Activated CD8-positive, alpha-beta memory T cell treated with anti-CD3 and anti-CD28 coated beads for 48 hours (primary cell): Measurements from ENCODE around the gene ARMC9.

Source experiments
- DNase-seq, 3 experiments: peaks; one replicate each; pipeline ENCODE4 v3.0.0-alpha.2; 2020; ENCODE audit warnings: low read depth in 2 of 3, low spot score in 2 of 3

ARMC9 gene

GRCh38 chr2:231378026-231378722 is 179.7 kb downstream of the ARMC9 start:
- DNase-seq: no peak

DNA sequence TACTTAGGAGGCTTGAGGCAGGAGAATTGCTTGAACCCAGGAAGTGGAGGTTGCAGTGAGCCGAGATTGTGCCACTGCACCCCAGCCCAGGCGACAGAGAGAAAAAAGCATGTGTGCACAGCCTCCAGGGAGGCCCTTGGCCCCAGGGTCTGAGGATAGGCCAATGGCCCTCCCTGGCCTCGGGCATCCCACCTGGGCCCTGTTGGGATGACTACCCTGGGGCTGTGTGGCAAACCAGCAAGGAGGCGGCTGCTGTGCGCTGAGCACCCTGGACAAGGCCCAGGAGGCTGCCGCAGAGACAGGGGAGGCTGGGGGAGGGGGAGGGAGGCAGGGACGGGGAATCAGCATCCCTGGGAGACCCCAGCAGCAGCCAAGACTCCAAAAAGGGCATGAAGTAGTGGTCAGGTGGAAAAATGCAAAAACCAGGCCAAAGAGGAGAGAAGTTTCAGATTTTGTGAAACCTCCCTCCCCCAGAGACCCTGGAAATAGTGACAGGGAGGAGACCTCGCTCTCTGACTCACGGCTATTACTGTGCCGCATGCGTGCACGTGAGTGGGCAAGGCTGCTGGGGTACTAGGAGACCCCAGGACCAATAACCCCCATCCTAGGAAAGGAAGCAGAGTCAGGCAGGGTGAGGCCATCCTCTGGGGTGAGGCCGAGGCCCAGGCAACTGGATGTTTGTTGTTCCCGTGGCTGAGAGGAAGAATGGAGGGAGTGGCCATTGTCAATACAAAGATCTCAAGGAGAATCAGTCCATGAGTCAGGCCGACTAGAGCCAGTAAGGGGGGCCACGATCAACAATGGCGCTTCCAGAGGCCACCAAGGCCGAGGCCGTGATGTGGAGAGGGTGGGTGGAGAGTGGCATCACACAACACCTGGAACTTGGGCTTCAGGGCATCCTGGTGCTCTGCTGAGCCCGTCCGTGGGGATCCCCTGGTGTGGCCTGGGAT is 181.1 kb downstream of the ARMC9 start:
- no peak for DNase-seq

- DNase-seq: no peak
Observed at GRCh38 chr2:231380307-231380706, 181.9 kb downstream of the ARMC9 start.

DNA sequence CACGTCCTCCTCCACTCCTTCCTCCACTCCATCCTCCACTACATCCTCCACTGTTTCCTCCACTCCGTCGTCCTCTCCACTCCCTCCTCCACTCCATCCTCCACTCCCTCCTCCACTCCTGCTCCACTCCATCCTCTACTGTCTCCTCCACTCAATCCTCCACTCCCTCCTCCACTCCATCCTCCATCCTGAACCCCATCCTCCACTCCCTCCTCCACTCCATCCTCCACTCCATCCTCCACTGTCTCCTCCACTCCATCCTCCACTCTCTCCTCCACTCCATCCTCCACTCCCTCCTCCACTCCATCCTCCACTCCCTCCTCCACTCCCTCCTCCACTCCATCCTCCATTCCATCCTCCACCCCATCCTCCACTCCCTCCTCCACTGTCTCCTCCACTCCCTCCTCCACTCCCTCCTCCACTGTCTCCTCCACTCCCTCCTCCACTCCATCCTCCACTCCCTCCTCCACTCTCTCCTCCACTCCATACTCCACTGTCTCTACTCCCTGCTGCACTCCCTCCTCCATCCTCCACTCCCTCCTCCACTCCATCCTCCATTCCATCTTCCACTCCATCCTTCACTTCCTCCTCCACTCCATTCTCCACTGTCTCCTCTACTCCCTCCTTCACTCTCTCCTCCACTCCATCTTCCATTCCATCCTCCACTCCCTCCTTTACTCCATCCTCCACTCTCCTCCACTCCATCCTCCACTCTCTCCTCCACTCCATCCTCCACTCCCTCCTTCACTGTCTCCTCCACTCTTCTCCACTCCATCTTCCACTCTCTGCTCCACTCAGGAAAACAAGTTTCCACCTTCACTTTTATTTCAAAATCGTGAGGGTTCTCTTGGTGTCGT is 182.8 kb downstream of the ARMC9 start:
- DNase-seq: no peak

GRCh38 chr2:231382116-231382515 is 183.7 kb downstream of the ARMC9 start:
- no peak for DNase-seq

DNA sequence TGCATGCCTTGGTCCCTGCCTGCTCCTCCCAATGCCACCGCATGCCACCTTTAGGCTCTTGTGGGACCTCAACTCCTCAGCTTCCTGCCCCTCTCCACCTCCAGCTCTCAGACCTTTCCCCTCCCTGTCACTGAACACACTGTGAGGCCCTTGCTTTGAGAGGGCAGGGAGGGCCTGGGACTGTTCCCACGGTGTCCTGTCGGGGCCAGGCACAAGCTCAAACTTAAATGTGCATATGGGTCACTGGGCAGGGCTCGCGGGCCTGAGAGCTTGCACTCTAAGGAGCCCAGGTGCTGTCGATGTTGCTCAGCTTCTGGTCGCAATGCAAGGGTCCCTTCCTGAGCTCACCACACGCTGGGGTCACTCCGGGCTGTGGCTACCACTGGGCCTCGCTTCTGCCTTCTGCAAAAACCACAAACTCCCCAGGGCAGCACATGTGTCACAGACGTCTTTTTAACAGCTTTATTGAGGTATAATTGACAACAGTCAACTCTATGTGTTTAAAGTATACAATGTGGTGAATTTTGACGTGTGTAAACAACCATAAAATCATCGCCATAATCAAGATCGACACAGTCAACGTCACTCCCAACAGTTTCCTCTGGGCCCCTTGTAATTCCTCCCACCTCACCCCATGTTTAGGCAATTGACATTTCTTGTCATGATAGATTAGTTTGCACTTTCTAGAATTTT is 185.1 kb downstream of the ARMC9 start:
- DNase-seq: no peak

- DNase-seq: no peak
Observed at GRCh38 chr2:231384109-231384435, 185.6 kb downstream of the ARMC9 start.

- DNase-seq: no peak
Observed at GRCh38 chr2:231384970-231385369, 186.5 kb downstream of the ARMC9 start.

DNA sequence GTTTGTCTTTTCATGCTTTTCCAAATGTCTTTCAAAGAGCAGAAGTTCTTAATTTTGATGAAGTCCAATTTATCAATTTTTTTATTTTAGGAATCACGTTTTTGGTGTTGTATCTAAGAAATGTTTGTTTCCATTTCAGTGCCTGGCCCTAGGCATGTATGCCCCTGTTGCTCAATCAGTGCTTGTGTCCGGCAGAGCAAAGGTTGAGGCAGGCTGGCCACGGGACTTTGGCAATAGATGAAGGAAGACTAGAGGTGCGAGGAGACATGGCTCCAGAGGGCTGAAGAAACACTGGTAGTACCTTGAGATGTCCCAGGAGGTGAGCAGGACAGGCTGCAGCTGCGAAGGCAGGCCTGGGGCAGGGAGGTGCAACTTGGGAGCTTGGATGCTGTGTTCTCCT is 187.0 kb downstream of the ARMC9 start:
- DNase-seq: no peak

DNA sequence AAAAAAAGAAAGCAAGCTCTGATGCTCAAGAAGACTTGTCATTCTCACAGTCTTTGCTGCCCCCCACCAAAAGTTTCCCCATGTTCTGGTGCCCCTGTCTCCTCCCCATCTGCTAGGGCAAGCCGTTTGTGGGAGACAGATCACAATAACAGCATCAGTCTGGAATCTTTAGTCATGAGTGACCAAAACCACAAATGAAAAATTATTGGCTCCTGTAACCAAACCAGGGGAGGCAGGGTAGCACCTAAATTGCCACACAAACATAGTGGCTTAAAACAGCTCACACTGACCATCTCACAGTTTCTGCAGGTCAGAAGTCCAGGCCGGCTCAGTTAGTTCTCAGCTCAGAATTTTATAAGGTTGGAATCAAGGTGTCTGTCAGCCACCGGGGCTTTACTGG is 188.0 kb downstream of the ARMC9 start:
- DNase-seq: no peak

DNA sequence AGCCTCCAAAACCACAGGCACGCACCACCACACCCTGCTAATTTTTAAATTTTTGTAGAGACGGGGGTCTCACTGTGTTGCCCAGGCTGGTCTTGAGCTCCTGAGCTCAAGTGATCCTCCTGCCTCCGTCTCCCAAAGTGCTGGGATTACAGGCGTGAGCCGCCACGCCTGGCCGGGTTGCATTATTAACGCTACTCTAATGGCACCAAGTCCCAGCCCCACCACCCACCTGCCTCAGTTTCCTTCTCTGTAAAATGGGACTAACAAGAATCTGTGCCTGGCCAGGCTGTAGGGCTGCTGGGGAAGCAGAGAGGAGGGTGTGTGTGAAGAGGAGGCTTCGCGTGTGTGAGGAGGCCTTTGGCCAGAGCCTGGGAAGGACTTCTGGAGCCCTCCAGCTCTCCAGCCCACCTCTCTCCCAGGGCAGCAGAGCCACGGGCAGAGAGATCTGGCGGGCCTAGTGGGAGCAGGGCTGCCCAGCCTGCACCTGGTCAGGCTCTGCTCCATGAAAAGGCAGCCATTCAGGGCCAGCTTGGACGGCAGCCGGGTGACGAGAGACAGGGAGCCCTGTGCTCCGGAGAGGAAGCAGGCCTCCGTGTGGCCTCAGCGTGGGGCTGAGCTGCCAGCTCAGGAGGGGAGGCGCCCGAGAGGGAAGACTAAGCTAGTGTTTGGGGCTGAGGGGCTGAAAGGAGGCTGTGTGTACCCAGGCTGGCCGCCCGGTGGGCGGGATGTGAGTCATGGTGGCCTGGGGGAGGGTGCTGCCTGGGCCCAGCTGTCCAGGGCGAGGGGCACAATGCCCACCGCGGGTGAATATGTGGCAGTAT is 189.7 kb downstream of the ARMC9 start:
- no peak for DNase-seq

- no peak for DNase-seq
Observed at GRCh38 chr2:231388725-231389346, 190.4 kb downstream of the ARMC9 start.

GRCh38 chr2:231390667-231391066 is 192.2 kb downstream of the ARMC9 start:
- no peak for DNase-seq

DNA sequence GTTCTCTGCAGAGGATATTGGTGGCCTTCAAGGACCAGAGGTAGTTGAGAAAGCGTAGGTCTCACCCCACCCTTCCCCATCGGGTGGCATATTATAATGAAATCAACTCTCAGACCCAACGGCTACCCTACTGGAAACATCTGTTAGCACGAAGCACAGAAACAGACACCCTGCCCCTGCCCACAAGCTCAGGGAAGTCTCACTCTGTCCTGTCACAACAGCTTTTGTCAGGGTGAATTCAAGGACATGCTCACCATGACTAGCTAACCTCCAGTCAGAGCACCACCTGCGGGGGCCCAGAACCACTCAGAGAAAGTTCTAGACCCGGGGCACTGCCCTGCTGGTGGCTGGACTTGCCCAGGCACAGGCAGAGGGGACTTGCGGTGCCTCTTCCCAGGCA is 193.6 kb downstream of the ARMC9 start:
- DNase-seq: no peak

DNA sequence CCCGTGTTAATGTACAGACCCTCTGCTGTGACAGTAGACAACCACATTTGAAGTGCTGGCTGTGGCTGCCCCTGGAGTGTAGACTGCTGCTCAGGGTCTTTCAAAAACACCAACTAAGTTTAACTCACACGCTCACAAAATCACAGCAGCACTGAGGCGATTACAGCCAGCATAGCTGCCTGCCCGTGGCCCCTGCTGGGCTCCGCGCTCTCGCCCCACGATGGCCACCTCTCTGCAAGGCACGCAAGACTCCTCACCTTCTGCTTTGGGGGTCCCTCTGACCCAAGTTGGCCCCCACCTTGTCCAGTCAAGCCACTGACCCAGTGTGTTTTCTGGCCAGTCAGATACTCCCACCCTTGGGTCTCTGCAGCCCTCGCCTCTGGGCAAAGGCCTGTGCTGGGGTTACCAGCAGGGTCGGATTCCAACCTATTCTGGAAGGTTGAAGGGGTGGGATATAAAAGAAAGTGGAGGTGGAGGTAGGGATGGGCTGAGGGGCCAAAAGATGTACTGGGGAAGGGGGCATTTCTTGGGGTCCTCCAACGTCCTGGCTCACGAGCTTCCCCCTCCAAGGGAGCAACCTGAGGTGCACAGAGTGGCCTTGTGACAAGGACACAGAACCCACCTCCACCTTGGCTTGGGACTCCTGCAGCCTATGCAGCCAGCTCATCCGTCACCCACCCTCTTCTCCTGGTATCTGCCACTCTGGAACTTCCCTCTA is 194.2 kb downstream of the ARMC9 start:
- DNase-seq: no peak

DNA sequence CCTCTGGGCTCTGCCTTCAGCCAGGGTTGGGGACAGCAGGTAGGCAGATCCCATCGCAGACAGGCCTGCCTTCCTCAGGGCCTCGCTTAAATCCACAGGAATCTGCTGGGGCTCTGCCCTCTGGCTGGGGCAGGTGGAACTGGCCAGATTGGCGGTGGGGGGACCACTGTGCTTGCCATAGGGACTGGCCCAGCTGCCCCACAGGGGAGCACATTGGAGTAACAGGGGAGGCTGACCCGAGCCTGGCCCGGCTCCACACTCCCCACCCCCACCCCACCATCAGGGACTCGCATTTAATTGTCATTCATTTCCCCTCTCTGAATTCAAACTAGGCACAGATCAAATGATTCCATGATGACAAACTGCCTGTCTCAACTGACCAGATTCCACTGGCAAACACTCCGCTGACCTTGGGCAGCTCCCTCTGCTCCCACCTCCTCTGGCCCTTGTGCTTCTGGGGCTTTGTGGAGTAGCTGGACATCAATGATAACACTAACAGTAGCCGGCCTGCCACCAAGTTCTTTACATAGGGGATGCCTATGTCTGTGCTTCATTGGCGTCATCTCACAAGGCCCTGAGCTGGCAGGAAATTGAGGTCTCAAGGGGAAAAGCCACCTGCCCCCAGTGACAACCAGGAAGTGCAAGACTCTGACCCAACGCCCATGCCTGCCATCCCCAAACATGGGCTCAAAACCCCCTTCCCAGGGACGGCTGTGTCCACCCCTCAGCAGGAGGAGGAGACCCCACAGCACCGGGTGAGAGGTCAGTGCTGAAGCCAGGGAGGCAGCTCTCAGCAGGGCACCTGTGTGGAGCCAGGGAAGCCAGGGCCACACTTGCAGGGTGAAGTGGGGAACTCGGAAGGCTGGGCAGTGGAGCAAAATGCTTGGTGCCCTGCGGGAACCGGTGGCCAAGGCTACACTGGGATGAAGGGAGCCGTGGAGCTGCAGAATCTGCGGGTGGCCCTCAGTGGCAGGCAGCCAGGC is 195.0 kb downstream of the ARMC9 start:
- no peak for DNase-seq

DNA sequence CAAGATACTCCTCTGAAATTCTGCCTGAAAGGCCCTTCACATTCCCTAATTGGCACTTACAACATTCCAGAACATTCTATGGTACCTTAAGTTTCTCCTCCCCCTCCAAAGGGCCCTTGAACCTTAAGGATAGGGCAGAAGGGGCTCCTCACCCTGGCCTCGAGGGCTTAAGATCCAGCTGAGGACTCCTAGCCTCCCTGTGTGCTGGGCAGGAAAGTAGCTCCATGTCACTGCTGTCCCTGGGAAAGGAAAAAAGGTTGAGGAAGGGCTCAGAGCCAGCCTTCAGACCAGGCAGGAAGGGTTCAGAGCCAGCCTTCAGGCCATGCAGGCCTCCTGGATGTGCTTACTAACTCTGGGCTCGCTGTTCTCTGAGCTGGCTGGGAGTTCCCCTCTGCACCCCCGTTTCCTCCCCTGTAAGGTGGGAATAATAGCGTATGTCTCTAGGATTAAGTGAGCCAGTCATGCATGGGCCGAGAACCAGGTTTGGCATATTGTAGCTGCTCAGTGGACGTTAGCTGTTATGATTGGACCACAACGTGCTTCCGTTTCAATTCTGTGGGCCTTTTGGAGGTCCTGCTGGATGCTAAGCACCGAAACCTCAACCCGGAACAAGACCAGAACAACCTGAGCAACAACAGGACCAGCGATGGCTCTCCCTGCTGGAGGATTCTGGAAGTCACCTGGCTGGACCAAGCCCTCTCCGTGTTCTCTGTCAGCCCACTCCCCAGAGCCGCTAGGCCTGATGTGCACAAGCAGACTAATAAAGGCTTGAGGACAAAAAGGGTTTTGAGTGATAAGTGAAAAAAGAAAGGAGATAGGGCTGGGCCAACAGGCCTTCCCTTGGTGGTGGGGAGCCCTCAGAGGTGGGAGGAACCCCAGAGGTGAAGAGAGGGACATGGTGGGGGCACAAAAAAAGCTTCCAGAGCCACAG is 196.0 kb downstream of the ARMC9 start:
- no peak for DNase-seq
